ENCODE data around the gene XXYLT1. TPM values are rescaled to one million over a fixed set of nuclear protein-coding genes. Genes with fewer than 3 reads are reported as not detected.
A peak's percentile ranks its signal among the peaks of the same experiment; 100 is the strongest.

XXYLT1 gene
- total RNA-seq, 2 experiments from 2014 or later, result 17.2 to 19.6 TPM

GRCh38 chr3:195148549-195148948 is 122.4 kb downstream of the XXYLT1 start:
- no peaks in the 10 kb centered on the region for H4K20me1 ChIP-seq (ENCODE audit: insufficient read depth, low read length)
- DNase-seq (ENCODE audit: low spot score), result peak; percentile 78
- intact Hi-C loops (cut with micrococcal nuclease; ENCODE audit: unreplicated experiment), result loop anchor here (1.0 to 5.0 kb wide), 2 partner anchors 111 to 461 kb away; partner anchors contain the start of gene FAM43A
- no TSS peak for BruUV-seq (replicated peaks)
- peak overlapping the region; percentile 85 for H3K4me2 ChIP-seq (ENCODE audit: low read length)
- H3K36me3 ChIP-seq (ENCODE audit: insufficient read depth, low read length), result no peaks in the 10 kb centered on the region
- no peaks in the 10 kb centered on the region for H3K9me2 ChIP-seq (ENCODE audit: insufficient read depth, low read length)
- peak overlapping the region; percentile 77 for H3K27ac ChIP-seq (ENCODE audit: low read depth, low read length, poor library complexity, severe bottlenecking)
- ChIA-PET POLR2A (interaction anchor here (0.5 to 1.5 kb wide), 10 partner anchors 9 to 476 kb away, joined by 3 to 9 read pairs (median 3); partner anchors contain the start of gene XXYLT1), CTCF (ENCODE audit: unreplicated experiment) (interaction anchor here (0.6 to 1.3 kb wide), 3 partner anchors 19 to 122 kb away, joined by 3 to 5 read pairs (median 3); no protein-coding TSS in a partner anchor)
- TF ChIP-seq CTCF (conservative IDR thresholded peaks at IDR 0.05; ENCODE audit: low read length), result no peak
- no peak for TF ChIP-seq EZH2phosphoT487 (IDR thresholded peaks at IDR 0.05; ENCODE audit: borderline replicate concordance, low read depth, low read length)
- 0 out of 2 replicates have a peak, but pooled peaks cover 8% of the 10 kb centered on the region for H3K79me2 ChIP-seq (ENCODE audit: insufficient read depth, low read depth, low read length)
- H3K4me3 ChIP-seq (ENCODE audit: low read depth, low read length, poor library complexity, severe bottlenecking), result peak overlapping the region; percentile 63
- peaks cover 72% of the 10 kb centered on the region for H3K4me1 ChIP-seq (ENCODE audit: insufficient read depth, low read length, poor library complexity, severe bottlenecking)
- peak overlapping the region; percentile 58; the same call in 1 of the 2 replicates for H2AFZ ChIP-seq (ENCODE audit: low read length)
- H3K9me3 ChIP-seq (ENCODE audit: low read length), result no peaks in the 10 kb centered on the region

DNA sequence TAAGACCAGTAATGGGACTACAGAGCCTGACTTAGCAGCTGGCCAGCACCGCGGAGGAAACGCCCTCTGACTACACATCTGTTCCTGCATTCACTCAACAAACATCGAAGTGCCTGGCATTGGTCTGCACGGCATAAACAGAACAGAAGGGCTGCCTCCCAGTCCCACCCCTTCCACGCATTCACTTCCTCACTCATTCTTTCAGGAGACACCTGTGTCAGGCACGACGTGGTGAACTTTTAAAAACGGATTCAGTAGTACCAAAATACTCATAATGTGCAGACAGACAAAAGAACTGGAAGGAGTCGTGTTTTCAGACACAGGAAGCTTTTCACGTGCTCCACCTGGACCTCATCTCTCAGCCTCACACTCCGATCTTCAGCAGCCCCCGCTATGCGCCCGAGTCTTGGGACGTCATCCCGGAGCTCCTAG is 123.3 kb downstream of the XXYLT1 start:
- no TSS peak for BruUV-seq (replicated peaks)
- H3K79me2 ChIP-seq (ENCODE audit: insufficient read depth, low read depth, low read length), result 0 out of 2 replicates have a peak, but pooled peaks cover 8% of the 10 kb centered on the region

More for the DNA sequence above, 123.3 kb downstream of the XXYLT1 start:
- no peaks in the 10 kb centered on the region for H4K20me1 ChIP-seq (ENCODE audit: insufficient read depth, low read length)
- no peak for TF ChIP-seq EZH2phosphoT487 (IDR thresholded peaks at IDR 0.05; ENCODE audit: borderline replicate concordance, low read depth, low read length)
- no peak for TF ChIP-seq CTCF (conservative IDR thresholded peaks at IDR 0.05; ENCODE audit: low read length)
- no peaks in the 10 kb centered on the region for H3K9me3 ChIP-seq (ENCODE audit: low read length)
- POLR2A ChIA-PET, result interaction anchor here (1.0 to 1.5 kb wide), 5 partner anchors 10 to 394 kb away, joined by 3 to 9 read pairs (median 5); partner anchors contain the start of gene XXYLT1
- intact Hi-C loops (cut with micrococcal nuclease; ENCODE audit: unreplicated experiment), result loop anchor here (1.0 to 5.0 kb wide), 2 partner anchors 112 to 460 kb away; partner anchors contain the start of gene FAM43A
- peak; percentile 80 for DNase-seq (ENCODE audit: low spot score)
- peak overlapping the region; percentile 63 for H3K4me3 ChIP-seq (ENCODE audit: low read depth, low read length, poor library complexity, severe bottlenecking)
- no peaks in the 10 kb centered on the region; the same call in 1 of the 2 replicates for H3K36me3 ChIP-seq (ENCODE audit: insufficient read depth, low read length)
- H2AFZ ChIP-seq (ENCODE audit: low read length), result peak overlapping the region; percentile 58
- peak overlapping the region; percentile 77 for H3K27ac ChIP-seq (ENCODE audit: low read depth, low read length, poor library complexity, severe bottlenecking)
- no peaks in the 10 kb centered on the region for H3K9me2 ChIP-seq (ENCODE audit: insufficient read depth, low read length)
- CTCF ChIA-PET (ENCODE audit: unreplicated experiment), result interaction anchor here (1.1 to 1.3 kb wide), 2 partner anchors 20 to 123 kb away, joined by 3 to 5 read pairs; no protein-coding TSS in a partner anchor
- H3K4me1 ChIP-seq (ENCODE audit: insufficient read depth, low read length, poor library complexity, severe bottlenecking), result peaks cover 71% of the 10 kb centered on the region
- H3K4me2 ChIP-seq (ENCODE audit: low read length), result peak overlapping the region; percentile 85

Measured in OCI-LY7 (cell line).